ENCODE measurements around the gene LRRC47. TPM values are rescaled to one million over a fixed set of nuclear protein-coding genes. Genes with fewer than 3 reads are reported as not detected.

Gene LRRC47
- total RNA-seq, 1 donor from 2014 or later: 34.2 TPM

DNA sequence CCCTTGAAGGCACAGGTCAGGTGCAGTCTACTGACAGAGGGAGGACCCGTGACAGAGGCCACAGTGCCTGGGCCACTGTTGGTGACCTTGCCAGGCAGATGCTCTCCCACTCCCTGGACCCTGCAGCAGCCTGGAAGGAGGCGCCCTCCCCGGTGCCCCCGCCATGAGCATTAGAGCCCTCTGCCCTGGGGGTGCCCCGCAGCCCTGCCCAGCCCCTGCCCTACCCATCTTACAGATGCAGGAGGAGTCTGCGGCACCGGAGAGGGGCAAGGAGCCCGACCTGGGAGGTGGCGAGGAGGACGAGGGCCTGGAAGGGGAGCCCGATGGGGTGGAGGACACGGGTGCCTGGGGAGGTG lies 33.4 kb downstream of the LRRC47 start:
- no peaks in the 10 kb centered on the region for H3K36me3 ChIP-seq
- peaks cover 16% of the 10 kb centered on the region for H3K27me3 ChIP-seq
- TF ChIP-seq, protein P1, sequence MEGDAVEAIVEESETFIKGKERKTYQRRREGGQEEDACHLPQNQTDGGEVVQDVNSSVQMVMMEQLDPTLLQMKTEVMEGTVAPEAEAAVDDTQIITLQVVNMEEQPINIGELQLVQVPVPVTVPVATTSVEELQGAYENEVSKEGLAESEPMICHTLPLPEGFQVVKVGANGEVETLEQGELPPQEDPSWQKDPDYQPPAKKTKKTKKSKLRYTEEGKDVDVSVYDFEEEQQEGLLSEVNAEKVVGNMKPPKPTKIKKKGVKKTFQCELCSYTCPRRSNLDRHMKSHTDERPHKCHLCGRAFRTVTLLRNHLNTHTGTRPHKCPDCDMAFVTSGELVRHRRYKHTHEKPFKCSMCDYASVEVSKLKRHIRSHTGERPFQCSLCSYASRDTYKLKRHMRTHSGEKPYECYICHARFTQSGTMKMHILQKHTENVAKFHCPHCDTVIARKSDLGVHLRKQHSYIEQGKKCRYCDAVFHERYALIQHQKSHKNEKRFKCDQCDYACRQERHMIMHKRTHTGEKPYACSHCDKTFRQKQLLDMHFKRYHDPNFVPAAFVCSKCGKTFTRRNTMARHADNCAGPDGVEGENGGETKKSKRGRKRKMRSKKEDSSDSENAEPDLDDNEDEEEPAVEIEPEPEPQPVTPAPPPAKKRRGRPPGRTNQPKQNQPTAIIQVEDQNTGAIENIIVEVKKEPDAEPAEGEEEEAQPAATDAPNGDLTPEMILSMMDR (IDR thresholded peaks at IDR 0.05): no peak
- no peak overlapping the region for H3K4me3 ChIP-seq
- DNase-seq (no peak), ATAC-seq (peak; percentile 16)
- no peak overlapping the region for H3K27ac ChIP-seq
- no peaks in the 10 kb centered on the region for H3K4me1 ChIP-seq
- no peaks in the 10 kb centered on the region for H3K9me3 ChIP-seq
- intact Hi-C loops (cut with DNase I): no loop called here

DNA sequence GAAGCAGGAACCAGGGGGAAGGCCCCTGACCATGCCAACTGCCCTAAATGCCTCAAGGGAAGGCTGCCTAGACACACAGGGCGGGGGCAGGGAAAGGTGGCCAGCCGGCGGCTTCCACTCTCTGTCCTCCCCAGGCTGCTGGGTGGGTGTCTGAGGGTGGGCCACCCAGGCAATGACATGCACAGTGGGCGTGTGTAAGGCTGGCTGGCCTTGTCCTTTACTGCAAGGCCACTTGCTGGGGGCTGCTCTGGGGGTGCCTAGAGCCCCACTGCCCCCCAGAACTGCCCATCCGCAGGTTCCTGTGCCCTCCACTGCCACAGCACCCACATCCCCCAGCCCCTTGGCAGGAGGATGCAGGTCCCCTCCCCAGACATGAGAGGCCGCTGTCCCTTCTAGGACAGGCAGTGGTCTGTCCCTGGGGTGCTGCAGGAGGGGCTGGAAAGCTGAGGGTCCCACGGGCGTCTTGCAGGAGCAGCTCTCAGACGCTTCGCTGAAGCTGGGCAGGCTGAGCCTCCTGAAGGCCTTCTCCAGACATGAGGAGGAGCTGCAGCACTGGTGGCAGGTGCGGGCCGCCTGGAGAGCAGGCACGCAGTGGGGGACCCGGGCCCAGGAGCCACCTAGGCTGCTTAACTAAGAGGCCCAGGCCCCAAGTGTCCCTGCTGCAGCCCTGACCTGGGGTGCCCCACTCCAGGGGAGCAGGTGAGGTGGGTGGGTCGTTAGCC lies 34.0 kb downstream of the LRRC47 start:
- Histone ChIP-seq H3K9me3 (no peaks in the 10 kb centered on the region), H3K27ac (no peak overlapping the region), H3K4me1 (no peaks in the 10 kb centered on the region), H3K4me3 (no peak overlapping the region), H3K36me3 (no peaks in the 10 kb centered on the region), H3K27me3 (peaks cover 16% of the 10 kb centered on the region)
- TF ChIP-seq, protein P1 (IDR thresholded peaks at IDR 0.05): no peak
- DNase-seq (no peak), ATAC-seq (peak; percentile 11)
- intact Hi-C loops (cut with DNase I): no loop called here

DNA sequence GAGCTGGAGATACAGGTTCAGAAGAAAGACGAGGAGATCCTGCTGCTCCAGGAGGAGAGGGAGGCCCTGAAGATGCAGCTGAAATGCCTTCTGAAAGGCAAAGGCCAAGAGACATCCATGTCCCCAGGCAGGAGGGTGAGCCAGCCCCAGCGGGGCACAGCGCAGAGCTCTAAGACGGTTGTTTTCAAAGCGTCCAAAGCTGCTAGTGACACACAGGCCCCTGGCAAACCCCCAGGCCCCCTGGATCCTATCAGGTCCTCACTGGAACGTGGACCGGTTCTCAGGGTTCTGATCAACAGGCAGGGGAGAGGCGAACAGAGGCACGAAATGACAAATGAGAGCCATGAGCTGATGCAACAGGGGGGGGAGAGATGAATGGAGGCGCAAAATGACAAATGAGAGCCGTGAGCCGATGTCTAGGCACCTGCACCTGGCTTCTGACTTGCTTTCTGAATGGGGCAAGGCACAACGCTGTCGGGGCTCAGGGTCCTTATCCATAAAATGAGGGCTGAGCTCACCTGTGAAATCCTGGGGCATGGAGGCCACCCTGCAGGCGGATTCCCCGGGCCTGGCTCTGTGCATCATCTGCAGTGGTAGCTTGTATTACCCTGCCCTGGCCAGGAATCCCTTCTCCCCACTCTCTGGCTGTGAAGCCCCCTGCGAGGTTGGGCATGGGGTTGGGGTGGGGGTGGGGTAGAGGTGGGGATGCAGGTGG lies 34.8 kb downstream of the LRRC47 start:
- TF ChIP-seq, protein P1 (IDR thresholded peaks at IDR 0.05): no peak
- H3K9me3 ChIP-seq: no peaks in the 10 kb centered on the region
- peaks cover 20% of the 10 kb centered on the region for H3K27me3 ChIP-seq
- ATAC-seq (no peak), DNase-seq (no peak)
- no peak overlapping the region for H3K4me3 ChIP-seq
- H3K4me1 ChIP-seq: no peaks in the 10 kb centered on the region
- intact Hi-C loops (cut with DNase I): no loop called here
- no peaks in the 10 kb centered on the region for H3K36me3 ChIP-seq
- H3K27ac ChIP-seq: no peak overlapping the region

DNA sequence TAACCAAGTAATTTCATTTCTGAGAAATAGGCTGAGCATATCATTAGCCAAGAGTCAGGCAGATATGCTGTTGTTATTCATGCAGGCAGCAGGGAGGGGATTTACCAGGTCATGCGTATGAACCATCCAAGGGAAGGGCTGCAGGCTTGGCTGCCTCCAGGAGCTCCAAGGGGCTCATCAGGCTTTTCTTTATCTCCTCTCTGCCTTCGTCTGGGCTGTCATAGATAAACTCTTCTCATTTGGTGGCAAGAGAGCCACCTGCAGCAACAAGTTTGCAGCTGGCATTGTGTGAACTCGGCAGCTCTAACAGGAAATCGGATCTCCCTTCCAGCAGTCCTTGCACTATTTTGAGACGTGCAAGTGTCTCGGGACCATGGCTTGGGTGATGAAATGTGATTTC lies 36.5 kb downstream of the LRRC47 start:
- Histone ChIP-seq H3K9me3 (no peaks in the 10 kb centered on the region), H3K4me3 (no peak overlapping the region), H3K27ac (no peak overlapping the region), H3K36me3 (no peaks in the 10 kb centered on the region), H3K27me3 (peaks cover 37% of the 10 kb centered on the region), H3K4me1 (no peaks in the 10 kb centered on the region)
- ATAC-seq (no peak), DNase-seq (no peak)
- TF ChIP-seq, protein P1 (IDR thresholded peaks at IDR 0.05): no peak
- intact Hi-C loops (cut with DNase I): no loop called here

DNA sequence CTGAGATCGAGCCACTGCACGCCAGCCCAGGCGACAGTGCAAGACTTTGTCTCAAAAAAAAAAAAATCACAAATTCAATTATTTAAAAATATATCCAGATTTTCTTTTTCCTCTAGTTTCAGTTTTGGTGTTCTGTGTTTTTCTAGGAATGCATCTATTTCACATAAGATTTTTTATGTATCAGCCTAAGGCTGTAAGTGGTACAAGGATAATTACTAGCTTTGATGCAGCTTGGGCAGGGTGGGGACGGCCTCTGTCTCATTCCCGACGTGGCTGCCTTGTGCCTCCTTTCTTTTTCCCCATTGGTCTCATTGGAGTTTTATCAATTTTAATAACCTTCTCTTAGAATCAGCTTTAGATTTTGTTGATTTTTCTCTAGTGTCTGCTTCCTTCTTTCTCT lies 37.1 kb downstream of the LRRC47 start:
- Histone ChIP-seq H3K4me1 (no peaks in the 10 kb centered on the region), H3K4me3 (no peak overlapping the region), H3K27me3 (peaks cover 39% of the 10 kb centered on the region), H3K36me3 (no peaks in the 10 kb centered on the region), H3K27ac (no peak overlapping the region), H3K9me3 (no peaks in the 10 kb centered on the region)
- ATAC-seq (no peak), DNase-seq (no peak)
- TF ChIP-seq, protein P1 (IDR thresholded peaks at IDR 0.05): no peak
- intact Hi-C loops (cut with DNase I): no loop called here
